HG03280 (cell line): Measurements from ENCODE around the gene OR2T3.
"Not testable (repeated sequence)": the region's sequence is repeated elsewhere in the genome, so short reads cannot be mapped to it uniquely, and the experiment has no call there.

Experiments used
- ATAC-seq: cut with Tn5 transposase; IDR thresholded peaks from one replicate; pipeline ENCODE4 v1.9.1; 2021; ENCODE audit warnings: mild to moderate bottlenecking, moderate library complexity; ENCODE audit not compliant: unreplicated experiment

The OR2T3 gene

DNA sequence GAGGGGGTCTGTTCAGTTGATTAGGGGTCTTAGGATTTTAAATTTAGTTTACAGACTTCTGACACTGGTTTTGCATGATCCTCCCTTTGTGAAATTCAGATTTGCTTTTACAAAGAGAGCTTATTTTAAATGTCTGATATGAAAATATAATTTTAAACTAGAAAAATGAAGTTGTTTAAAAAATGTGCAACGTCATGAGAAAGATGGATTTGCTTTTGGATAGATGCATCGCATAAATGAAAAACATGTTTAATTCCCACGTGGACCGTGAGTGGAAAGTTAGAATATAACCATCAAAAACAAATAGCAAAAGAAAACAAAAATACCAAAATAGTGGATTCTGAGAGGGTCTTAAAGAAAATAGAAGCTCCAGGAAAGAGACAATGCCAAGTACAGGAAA, 2.0 kb upstream of the OR2T3 start:
- no peak for ATAC-seq

- not testable (repeated sequence) for ATAC-seq
These were observed 1.0 kb upstream of the OR2T3 start for GRCh38 chr1:248472111-248472510.

- ATAC-seq = peak; percentile 75
These were observed 2.5 kb downstream of the OR2T3 start for GRCh38 chr1:248475660-248476059.

- ATAC-seq = peak; percentile 70
These were observed 8.8 kb downstream of the OR2T3 start for GRCh38 chr1:248481686-248482579.

- ATAC-seq = not testable (repeated sequence)
These were observed 15.1 kb downstream of the OR2T3 start, which contains the start of gene OR2T5 for GRCh38 chr1:248488289-248488688. TSS of gene OR2T5 (plus strand) at chr1:248488589. CDS start at chr1:248488589, 0 bp downstream.

DNA sequence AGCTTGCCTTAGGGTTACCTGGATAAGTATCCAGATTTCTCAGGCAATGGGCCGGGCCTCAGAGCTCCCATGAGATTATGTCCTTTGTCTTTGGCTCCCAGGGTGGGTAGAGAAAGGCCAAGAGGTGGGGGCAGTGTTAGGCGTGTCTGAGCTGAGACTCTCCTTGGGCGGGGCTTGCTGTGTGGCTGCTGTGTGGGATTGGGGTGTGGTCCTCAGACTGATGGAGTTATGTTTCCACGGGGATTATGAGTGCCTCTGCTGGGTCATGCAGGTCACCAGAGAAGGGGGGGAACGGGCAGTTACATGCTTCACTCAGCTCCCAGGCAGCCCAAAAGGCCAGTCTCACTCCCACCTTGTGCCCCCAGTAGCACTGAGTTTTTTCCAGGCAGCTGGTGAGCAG, 23.5 kb downstream of the OR2T3 start:
- not testable (repeated sequence) for ATAC-seq

GRCh38 chr1:248500305-248501035, 27.3 kb downstream of the OR2T3 start:
- not testable (repeated sequence) for ATAC-seq

- not testable (repeated sequence) for ATAC-seq
These were observed 34.6 kb downstream of the OR2T3 start, which contains the start of gene OR2G6 for GRCh38 chr1:248507773-248508172. TSS of gene OR2G6 (plus strand) at chr1:248508073. CDS start at chr1:248521647, 13,574 bp downstream.

- not testable (repeated sequence) for ATAC-seq
These were observed 37.1 kb downstream of the OR2T3 start for GRCh38 chr1:248510217-248510616.

- no peak for ATAC-seq
These were observed 48.7 kb downstream of the OR2T3 start for GRCh38 chr1:248521856-248522255.
